K562 (cell line): ENCODE measurements around the gene RBPJL. TPM values are rescaled to one million over a fixed set of nuclear protein-coding genes. Genes with fewer than 3 reads are reported as not detected.
A peak's percentile ranks its signal among the peaks of the same experiment; 100 is the strongest.

ENCODE experiments used
- ARHGAP35 ChIP-seq: fragments of 450-650 bp; IDR thresholded peaks from 2 replicates; pipeline ENCODE4 v1.6.1; 2018; ENCODE audit not compliant: partially characterized antibody
- ARID4B ChIP-seq: sonication (generic); formaldehyde crosslinking; IDR thresholded peaks from 2 replicates; pipeline ENCODE4 v1.8.0; 2022; ENCODE audit warnings: mild to moderate bottlenecking, missing genetic modification reagents
- EWSR1 ChIP-seq: fragments of 450-650 bp; IDR thresholded peaks from 2 replicates; pipeline ENCODE4 v1.6.1; 2018; ENCODE audit warnings: borderline replicate concordance, mild to moderate bottlenecking, low read depth, moderate library complexity; ENCODE audit not compliant: partially characterized antibody
- KLF16 ChIP-seq: IDR thresholded peaks from 2 replicates; pipeline ENCODE4 v1.6.1; 2016; ENCODE audit warnings: antibody characterized with exemption
- MCM2 ChIP-seq: fragments of 450-650 bp; IDR thresholded peaks from 2 replicates; pipeline ENCODE4 v1.6.1; 2017; ENCODE audit warnings: low read depth, mild to moderate bottlenecking
- NR2C2 ChIP-seq, 2 experiments: fragments of 200-800 bp in 1 of 2; sonication (Bioruptor generic) in 1 of 2; sonication (generic) in 1 of 2; formaldehyde crosslinking in 1 of 2; IDR thresholded peaks; 2 replicates each; pipeline versions ENCODE4 v1.6.1 to v1.8.0; 2016 to 2022; ENCODE audit warnings: mild to moderate bottlenecking in 1 of 2, missing compliant biosample characterization in 1 of 2, missing genetic modification characterization in 1 of 2, missing genetic modification reagents in 1 of 2
- TEAD4 ChIP-seq, 2 experiments: sonication (generic) in 1 of 2; formaldehyde crosslinking in 1 of 2; IDR thresholded peaks; 2 replicates each; pipeline versions ENCODE4 v1.6.1 to v1.8.0; 2012 to 2022; ENCODE audit warnings: borderline replicate concordance in 1 of 2, inconsistent platforms in 1 of 2, low read length in 1 of 2, mild to moderate bottlenecking in 1 of 2, missing genetic modification reagents in 1 of 2
- ZNF398 ChIP-seq: fragments of 250-450 bp; sonication (Bioruptor Pico); IDR thresholded peaks from 2 replicates; pipeline ENCODE4 v1.8.0; 2021; ENCODE audit warnings: moderate library complexity, mild to moderate bottlenecking, inconsistent platforms
- ZNF707 ChIP-seq: fragments of 250-450 bp; sonication (Bioruptor Pico); conservative IDR thresholded peaks from 2 replicates; pipeline ENCODE4 v1.8.0; 2022; ENCODE audit warnings: inconsistent platforms, mild to moderate bottlenecking, moderate library complexity
- ZNF764 ChIP-seq: fragments of 250-450 bp; sonication (Bioruptor Pico); IDR thresholded peaks from 2 replicates; pipeline ENCODE4 v1.4.0; 2020; ENCODE audit warnings: low read depth, mild to moderate bottlenecking, moderate library complexity
- ZZZ3 ChIP-seq: fragments of 450-650 bp; IDR thresholded peaks from 2 replicates; pipeline ENCODE4 v1.6.1; 2016; ENCODE audit warnings: antibody characterized with exemption, mild to moderate bottlenecking, moderate library complexity
- polyA plus RNA-seq, 8 experiments: library from polyadenylated mRNA; depleted of rRNA in 4 of 8; stranded (reverse) in 5 of 8; unstranded in 3 of 8; fragments of >200 nt; fragmentation: Nextera tagmentation in 2 of 8; fragmentation: Illumina TruSeq in 1 of 8; extraction: Ambion mirVana in 2 of 8; extraction: Trizol in 1 of 8; gene quantifications; 2 replicates each; pipeline versions ENCODE4 v1.2.1 to v1.2.3, GENCODE V29; 2011 to 2014; ENCODE audit warnings: inconsistent platforms in 1 of 8, missing spikeins in 1 of 8
- total RNA-seq, 7 experiments: library from RNA; depleted of rRNA in 6 of 7; stranded (reverse); fragments of >200 nt in 6 of 7; fragmentation: Illumina TruSeq in 2 of 7; extraction: Trizol in 2 of 7; gene quantifications; 2 replicates each; pipeline versions ENCODE4 v1.2.1 to v1.2.3, GENCODE V29; 2011 to 2021; ENCODE audit warnings: low replicate concordance in 1 of 7
- TF ChIP-seq, protein P1 (sequence below), 2 experiments: fragments of 150-350 bp in 1 of 2; IDR thresholded peaks; 2 replicates each; pipeline ENCODE4 v1.6.1; 2012 to 2016; ENCODE audit warnings: low read depth in 2 of 2, low read length in 2 of 2, mild to moderate bottlenecking in 1 of 2, moderate library complexity in 1 of 2
- TF ChIP-seq, protein P2 (sequence below): sonication (generic); formaldehyde crosslinking; IDR thresholded peaks from 2 replicates; pipeline ENCODE4 v1.8.0; 2022; ENCODE audit warnings: mild to moderate bottlenecking, missing genetic modification reagents

Gene RBPJL
- total and polyA plus RNA-seq, 9 of the 15 experiments (the other 6 are each of a cell fraction or from before 2014, with no cell fraction given) = not detected

GRCh38 chr20:45293041-45294002 lies 13.3 kb upstream of the RBPJL start (continued):
- TF ChIP-seq, protein P1, sequence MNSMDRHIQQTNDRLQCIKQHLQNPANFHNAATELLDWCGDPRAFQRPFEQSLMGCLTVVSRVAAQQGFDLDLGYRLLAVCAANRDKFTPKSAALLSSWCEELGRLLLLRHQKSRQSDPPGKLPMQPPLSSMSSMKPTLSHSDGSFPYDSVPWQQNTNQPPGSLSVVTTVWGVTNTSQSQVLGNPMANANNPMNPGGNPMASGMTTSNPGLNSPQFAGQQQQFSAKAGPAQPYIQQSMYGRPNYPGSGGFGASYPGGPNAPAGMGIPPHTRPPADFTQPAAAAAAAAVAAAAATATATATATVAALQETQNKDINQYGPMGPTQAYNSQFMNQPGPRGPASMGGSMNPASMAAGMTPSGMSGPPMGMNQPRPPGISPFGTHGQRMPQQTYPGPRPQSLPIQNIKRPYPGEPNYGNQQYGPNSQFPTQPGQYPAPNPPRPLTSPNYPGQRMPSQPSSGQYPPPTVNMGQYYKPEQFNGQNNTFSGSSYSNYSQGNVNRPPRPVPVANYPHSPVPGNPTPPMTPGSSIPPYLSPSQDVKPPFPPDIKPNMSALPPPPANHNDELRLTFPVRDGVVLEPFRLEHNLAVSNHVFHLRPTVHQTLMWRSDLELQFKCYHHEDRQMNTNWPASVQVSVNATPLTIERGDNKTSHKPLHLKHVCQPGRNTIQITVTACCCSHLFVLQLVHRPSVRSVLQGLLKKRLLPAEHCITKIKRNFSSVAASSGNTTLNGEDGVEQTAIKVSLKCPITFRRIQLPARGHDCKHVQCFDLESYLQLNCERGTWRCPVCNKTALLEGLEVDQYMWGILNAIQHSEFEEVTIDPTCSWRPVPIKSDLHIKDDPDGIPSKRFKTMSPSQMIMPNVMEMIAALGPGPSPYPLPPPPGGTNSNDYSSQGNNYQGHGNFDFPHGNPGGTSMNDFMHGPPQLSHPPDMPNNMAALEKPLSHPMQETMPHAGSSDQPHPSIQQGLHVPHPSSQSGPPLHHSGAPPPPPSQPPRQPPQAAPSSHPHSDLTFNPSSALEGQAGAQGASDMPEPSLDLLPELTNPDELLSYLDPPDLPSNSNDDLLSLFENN (IDR thresholded peaks at IDR 0.05; ENCODE audit: low read depth in 2 of 2, low read length in 2 of 2) = no peak
- TF ChIP-seq KLF16 (peak; percentile 43; the same call in 1 of the 2 replicates), MCM2 (no peak), TEAD4 (IDR thresholded peaks at IDR 0.05; ENCODE audit: low read length) (no peak), TEAD4 (CRISPR knock-in tag; IDR thresholded peaks at IDR 0.05; ENCODE audit: borderline replicate concordance) (no peak), ZNF398 (CRISPR knock-in tag) (no peak), ZZZ3 (no peak), ZNF707 (CRISPR knock-in tag) (no peak), ARID4B (CRISPR knock-in tag) (0 out of 2 replicates have a peak, but pooled peaks have one; percentile 47), NR2C2 (CRISPR knock-in tag; IDR thresholded peaks at IDR 0.05) (no peak), NR2C2 (tag; IDR thresholded peaks at IDR 0.05) (no peak), EWSR1 (no peak), ARHGAP35 (no peak), ZNF764 (CRISPR knock-in tag) (no peak)
- TF ChIP-seq, protein P2, sequence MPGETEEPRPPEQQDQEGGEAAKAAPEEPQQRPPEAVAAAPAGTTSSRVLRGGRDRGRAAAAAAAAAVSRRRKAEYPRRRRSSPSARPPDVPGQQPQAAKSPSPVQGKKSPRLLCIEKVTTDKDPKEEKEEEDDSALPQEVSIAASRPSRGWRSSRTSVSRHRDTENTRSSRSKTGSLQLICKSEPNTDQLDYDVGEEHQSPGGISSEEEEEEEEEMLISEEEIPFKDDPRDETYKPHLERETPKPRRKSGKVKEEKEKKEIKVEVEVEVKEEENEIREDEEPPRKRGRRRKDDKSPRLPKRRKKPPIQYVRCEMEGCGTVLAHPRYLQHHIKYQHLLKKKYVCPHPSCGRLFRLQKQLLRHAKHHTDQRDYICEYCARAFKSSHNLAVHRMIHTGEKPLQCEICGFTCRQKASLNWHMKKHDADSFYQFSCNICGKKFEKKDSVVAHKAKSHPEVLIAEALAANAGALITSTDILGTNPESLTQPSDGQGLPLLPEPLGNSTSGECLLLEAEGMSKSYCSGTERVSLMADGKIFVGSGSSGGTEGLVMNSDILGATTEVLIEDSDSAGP (CRISPR knock-in tag) = no peak
